Measurements from ENCODE around the gene CAT. TPM values are rescaled to one million over a fixed set of nuclear protein-coding genes. Genes with fewer than 3 reads are reported as not detected.

The CAT gene
- total RNA-seq, 1 donor from 2014 or later, result not detected

DNA sequence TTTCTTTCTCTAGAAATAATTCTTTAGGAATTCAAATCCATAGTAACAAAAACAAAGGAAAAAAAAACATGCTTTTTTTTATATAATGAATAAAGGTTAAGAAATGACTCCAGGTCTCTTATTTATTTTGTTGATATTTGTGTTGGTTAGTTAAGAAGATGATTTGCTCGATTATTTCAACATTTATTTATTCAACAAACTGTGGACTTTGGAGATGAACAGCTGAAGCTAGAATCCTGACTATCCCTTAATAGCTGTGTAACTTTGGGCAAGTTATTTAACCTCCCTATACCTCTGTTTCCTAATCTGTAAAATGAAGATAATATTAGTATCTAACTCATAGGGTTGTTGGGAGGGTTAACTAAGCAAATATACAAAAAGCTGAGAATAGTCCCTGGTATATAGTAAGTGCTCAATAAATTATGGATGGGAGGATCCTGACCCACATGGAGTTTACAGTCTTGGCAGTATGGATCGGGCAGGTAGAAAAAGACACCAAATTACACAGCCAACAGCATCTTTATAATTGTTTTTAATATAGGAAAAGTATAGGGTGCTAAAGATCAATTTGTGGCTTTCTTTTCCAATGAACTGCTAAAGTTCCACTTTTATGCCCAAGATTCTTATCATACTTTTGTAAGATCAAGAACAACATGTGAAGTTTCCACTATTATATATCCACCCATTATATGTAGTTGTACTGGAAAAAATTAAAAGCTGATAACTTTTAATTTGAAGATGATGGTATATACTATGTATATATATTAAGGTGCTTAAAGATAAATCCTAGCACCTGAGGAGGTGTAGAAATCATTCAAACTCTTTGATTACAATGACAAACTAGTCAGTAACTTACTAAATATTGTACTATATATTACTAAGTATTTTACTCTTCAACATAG is 1.3 kb upstream of the CAT start:
- H3K9me3 ChIP-seq (ENCODE audit: low read depth), result no peaks in the 10 kb centered on the region
- Mint-ChIP-seq H3K4me1 (no peaks in the 10 kb centered on the region), H3K9me3 (no peaks in the 10 kb centered on the region), H3K27ac (no peak overlapping the region), H3K4me3 (no peak overlapping the region), H3K27me3 (ENCODE audit: insufficient read depth, low read depth) (peaks cover 4% of the 10 kb centered on the region), H3K36me3 (no peaks in the 10 kb centered on the region)
- H3K79me2 ChIP-seq (ENCODE audit: low read depth), result no peaks in the 10 kb centered on the region
- no peaks in the 10 kb centered on the region for H3K4me1 ChIP-seq
- no peak for DNase-seq (ENCODE audit: low spot score)
- TF ChIP-seq EZH2 (IDR thresholded peaks at IDR 0.05), result no peak
- TF ChIP-seq, protein P1, sequence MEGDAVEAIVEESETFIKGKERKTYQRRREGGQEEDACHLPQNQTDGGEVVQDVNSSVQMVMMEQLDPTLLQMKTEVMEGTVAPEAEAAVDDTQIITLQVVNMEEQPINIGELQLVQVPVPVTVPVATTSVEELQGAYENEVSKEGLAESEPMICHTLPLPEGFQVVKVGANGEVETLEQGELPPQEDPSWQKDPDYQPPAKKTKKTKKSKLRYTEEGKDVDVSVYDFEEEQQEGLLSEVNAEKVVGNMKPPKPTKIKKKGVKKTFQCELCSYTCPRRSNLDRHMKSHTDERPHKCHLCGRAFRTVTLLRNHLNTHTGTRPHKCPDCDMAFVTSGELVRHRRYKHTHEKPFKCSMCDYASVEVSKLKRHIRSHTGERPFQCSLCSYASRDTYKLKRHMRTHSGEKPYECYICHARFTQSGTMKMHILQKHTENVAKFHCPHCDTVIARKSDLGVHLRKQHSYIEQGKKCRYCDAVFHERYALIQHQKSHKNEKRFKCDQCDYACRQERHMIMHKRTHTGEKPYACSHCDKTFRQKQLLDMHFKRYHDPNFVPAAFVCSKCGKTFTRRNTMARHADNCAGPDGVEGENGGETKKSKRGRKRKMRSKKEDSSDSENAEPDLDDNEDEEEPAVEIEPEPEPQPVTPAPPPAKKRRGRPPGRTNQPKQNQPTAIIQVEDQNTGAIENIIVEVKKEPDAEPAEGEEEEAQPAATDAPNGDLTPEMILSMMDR (IDR thresholded peaks at IDR 0.05), result no peak
- TF ChIP-seq EZH2phosphoT487 (IDR thresholded peaks at IDR 0.05), result no peak
- no peak overlapping the region for H3K27ac ChIP-seq
- H2AFZ ChIP-seq (replicated peaks), result no peak overlapping the region
- no peaks in the 10 kb centered on the region for H3F3A ChIP-seq (ENCODE audit: low read depth)
- H3K9ac ChIP-seq, result no peak overlapping the region
- H3K4me2 ChIP-seq, result no peak overlapping the region
- no peaks in the 10 kb centered on the region for H3K36me3 ChIP-seq
- no peaks in the 10 kb centered on the region for H3K27me3 ChIP-seq
- H4K20me1 ChIP-seq (ENCODE audit: low read depth), result no peaks in the 10 kb centered on the region
- H3K4me3 ChIP-seq, result no peak overlapping the region

DNA sequence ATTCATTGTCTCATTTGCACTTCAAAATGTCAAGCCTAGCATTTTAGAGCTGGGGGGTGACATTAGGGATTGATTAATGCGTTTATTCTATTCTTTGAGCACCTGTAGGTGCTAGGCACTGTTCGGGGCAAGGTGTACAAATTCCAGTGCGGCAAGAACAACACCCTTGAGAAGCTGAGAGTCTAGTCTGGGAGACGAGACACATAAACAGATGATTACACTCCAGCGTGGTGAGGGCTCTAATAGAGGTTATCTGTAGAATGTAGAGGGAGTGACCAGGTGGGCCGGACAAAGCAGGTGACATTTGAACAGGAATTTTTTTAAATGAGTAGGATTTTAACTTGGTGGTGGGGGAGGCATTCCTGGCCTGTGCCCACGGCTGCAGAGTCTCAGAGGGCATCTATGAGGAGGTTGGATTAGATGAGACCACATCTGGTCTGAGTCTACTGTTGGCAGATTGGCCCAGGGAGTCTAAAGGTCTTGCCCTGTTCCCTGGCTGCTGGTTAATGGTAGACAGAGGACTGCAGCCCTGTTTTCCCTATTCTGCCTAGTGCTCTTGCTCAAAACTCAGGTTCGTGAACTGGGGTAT is 970 bp downstream of the CAT start:
- no peaks in the 10 kb centered on the region for H3K4me1 ChIP-seq
- TF ChIP-seq EZH2 (IDR thresholded peaks at IDR 0.05) (no peak), EZH2phosphoT487 (IDR thresholded peaks at IDR 0.05) (no peak)
- TF ChIP-seq, protein P1 (IDR thresholded peaks at IDR 0.05), result no peak
- H3K36me3 Mint-ChIP-seq, result no peaks in the 10 kb centered on the region
- no peak overlapping the region for H3K27ac ChIP-seq
- H3K4me1 Mint-ChIP-seq, result no peaks in the 10 kb centered on the region
- H3K36me3 ChIP-seq, result no peaks in the 10 kb centered on the region
- no peaks in the 10 kb centered on the region for H3K9me3 ChIP-seq (ENCODE audit: low read depth)
- no peaks in the 10 kb centered on the region for H4K20me1 ChIP-seq (ENCODE audit: low read depth)
- no peaks in the 10 kb centered on the region for H3F3A ChIP-seq (ENCODE audit: low read depth)
- no peak for DNase-seq (ENCODE audit: low spot score)
- no peak overlapping the region for H3K4me3 Mint-ChIP-seq
- H3K27ac Mint-ChIP-seq, result no peak overlapping the region
- H3K9me3 Mint-ChIP-seq, result no peaks in the 10 kb centered on the region
- no peak overlapping the region for H2AFZ ChIP-seq (replicated peaks)
- no peak overlapping the region for H3K4me2 ChIP-seq
- no peaks in the 10 kb centered on the region for H3K27me3 ChIP-seq
- H3K4me3 ChIP-seq, result no peak overlapping the region
- H3K27me3 Mint-ChIP-seq (ENCODE audit: insufficient read depth, low read depth), result peaks cover under 1% of the 10 kb centered on the region
- no peaks in the 10 kb centered on the region for H3K79me2 ChIP-seq (ENCODE audit: low read depth)
- H3K9ac ChIP-seq, result no peak overlapping the region

DNA sequence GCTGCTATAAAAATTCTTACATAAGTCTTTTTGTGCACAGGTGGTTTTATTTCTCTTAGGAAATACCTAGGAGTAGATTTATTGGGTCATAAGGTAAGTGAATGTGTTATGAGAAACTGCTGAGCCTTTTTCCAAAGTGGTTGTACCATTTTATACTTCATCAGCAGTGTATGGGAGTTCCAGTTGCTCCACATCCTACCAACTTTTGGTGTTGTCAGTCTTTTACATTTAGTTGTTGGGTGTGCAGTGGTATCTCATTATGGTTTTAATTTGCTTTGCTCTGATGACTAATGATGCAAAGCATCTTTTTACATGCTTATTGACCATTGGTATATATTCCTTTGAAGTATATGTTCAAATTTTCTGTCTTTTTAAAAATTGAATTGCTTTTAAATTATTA is 3.1 kb downstream of the CAT start:
- Histone ChIP-seq H3K9ac (no peak overlapping the region), H3K36me3 (no peaks in the 10 kb centered on the region), H3K4me1 (no peaks in the 10 kb centered on the region), H3K27me3 (no peaks in the 10 kb centered on the region), H4K20me1 (ENCODE audit: low read depth) (no peaks in the 10 kb centered on the region), H3K4me3 (no peak overlapping the region), H3K79me2 (ENCODE audit: low read depth) (no peaks in the 10 kb centered on the region), H3K9me3 (ENCODE audit: low read depth) (no peaks in the 10 kb centered on the region), H3K4me2 (no peak overlapping the region), H2AFZ (replicated peaks) (no peak overlapping the region), H3F3A (ENCODE audit: low read depth) (no peaks in the 10 kb centered on the region), H3K27ac (no peak overlapping the region)
- Mint-ChIP-seq H3K4me3 (no peak overlapping the region), H3K27ac (no peak overlapping the region), H3K4me1 (no peaks in the 10 kb centered on the region), H3K9me3 (no peaks in the 10 kb centered on the region), H3K27me3 (ENCODE audit: insufficient read depth, low read depth) (peaks cover 7% of the 10 kb centered on the region), H3K36me3 (no peaks in the 10 kb centered on the region)
- TF ChIP-seq, protein P1 (IDR thresholded peaks at IDR 0.05), result no peak
- TF ChIP-seq EZH2 (IDR thresholded peaks at IDR 0.05) (no peak), EZH2phosphoT487 (IDR thresholded peaks at IDR 0.05) (no peak)
- DNase-seq (ENCODE audit: low spot score), result no peak

Measured in neural progenitor cell (in vitro differentiated cells).